Stimulated activated CD8-positive, alpha-beta memory T cell treated with anti-CD3 and anti-CD28 coated beads, Interleukin-15, amount 100 ng/mL, for 4 hours (primary cell): Measurements from ENCODE around the gene TNFRSF14.

Experiments
- DNase-seq, 2 donors: peaks; one replicate each; pipeline ENCODE4 v3.0.0-alpha.2; 2020; ENCODE audit warnings: low read depth in 2 of 2

The TNFRSF14 gene

DNA sequence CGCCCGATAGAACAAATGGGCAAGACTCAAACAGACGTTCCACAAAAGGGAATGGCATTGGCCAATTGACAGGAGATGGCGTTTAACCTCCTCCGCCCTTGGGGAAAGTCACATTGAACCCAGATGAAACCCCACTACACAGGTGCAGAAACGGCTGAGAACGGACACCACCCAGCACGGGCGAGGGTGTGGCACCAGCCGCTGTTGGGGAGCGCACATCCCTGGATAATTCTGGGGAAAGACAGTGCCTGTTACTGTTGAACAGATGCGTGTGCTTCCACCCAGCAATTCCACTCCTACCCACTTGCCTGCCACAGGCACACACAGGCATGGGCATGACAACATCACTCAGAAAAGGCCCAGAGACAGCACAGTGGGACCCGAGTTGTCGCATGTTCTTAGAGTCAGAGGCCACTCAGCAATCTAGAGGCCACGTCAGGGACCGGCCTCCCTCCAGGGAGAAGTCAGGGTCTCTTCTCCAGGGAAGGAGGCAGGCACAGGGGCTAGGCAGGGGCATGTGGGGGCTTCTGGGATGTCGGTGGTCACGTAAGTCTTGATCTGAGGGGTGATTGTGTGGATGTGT is 45.6 kb downstream of the TNFRSF14 start:
- DNase-seq: no peak

GRCh38 chr1:2602311-2602835 is 46.2 kb downstream of the TNFRSF14 start:
- no peak for DNase-seq

DNA sequence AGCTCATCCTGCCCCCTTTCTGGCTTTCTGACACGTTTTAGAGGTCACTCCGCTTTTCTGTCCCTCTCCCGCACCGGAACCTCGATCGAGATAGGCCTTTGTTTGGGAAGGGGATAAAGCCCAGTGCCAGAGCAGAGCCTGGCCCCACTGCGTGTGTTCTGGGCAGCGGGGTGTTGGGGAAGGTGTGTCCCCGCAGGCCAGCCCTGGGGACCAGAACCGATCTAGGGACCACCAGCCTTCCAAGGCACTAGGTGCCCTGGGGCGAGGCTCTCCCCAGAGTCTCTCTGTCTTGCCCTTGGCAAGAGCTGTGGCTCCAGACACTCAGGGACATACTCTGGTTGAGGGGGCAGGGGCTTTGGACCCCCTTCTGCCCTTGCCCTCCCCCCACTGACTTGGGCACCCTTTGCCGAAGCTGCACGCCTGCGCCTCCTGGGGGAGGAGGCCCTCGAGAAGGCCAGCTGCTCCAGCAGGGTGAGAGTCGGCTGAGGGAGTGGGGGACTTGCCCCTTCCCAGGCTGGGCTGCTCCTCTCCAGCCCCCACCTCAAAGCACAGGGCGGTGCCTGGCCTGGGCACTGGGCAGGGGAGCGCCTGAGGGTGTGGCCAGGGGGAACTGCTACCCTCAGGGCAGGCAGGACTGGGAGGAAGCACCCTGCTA is 46.8 kb downstream of the TNFRSF14 start:
- DNase-seq: no peak

DNA sequence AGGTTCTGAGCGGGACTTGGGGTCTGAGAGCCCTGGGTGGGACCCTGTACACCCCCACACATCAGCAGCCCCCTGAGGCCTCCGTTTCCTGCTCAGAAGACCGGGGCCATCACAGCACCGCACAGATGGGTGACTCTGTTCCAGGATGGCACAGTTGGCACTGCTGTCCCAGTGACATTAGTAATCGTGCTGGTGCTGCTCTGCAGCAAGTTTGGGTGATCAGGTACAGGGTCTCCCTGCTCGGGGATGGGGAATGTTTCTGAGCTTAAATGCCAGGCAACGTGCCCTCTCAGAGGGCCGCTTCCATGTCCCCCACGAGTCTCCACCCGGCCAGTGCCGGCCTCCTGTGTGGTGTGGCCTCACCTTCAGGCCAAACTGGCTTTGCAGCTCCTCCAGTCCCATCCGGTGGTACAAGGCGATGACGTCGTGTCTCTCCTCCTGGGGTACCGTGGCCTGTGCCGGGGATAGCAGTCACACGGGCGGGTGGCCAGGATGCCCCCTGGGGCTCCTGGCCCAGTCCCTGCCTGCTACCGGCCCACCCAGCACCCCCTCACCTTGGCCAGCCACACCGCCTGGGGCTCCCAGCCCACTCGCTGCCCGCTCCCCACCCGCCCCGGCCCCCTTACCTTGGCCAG is 47.5 kb downstream of the TNFRSF14 start:
- no peak for DNase-seq

GRCh38 chr1:2604156-2604843 is 48.1 kb downstream of the TNFRSF14 start:
- no peak for DNase-seq

- no peak for DNase-seq
Observed at GRCh38 chr1:2604844-2605508, 48.8 kb downstream of the TNFRSF14 start.

- no peak for DNase-seq
Observed at GRCh38 chr1:2605509-2606395, 49.6 kb downstream of the TNFRSF14 start.

GRCh38 chr1:2606396-2606880 is 50.3 kb downstream of the TNFRSF14 start:
- no peak for DNase-seq

DNA sequence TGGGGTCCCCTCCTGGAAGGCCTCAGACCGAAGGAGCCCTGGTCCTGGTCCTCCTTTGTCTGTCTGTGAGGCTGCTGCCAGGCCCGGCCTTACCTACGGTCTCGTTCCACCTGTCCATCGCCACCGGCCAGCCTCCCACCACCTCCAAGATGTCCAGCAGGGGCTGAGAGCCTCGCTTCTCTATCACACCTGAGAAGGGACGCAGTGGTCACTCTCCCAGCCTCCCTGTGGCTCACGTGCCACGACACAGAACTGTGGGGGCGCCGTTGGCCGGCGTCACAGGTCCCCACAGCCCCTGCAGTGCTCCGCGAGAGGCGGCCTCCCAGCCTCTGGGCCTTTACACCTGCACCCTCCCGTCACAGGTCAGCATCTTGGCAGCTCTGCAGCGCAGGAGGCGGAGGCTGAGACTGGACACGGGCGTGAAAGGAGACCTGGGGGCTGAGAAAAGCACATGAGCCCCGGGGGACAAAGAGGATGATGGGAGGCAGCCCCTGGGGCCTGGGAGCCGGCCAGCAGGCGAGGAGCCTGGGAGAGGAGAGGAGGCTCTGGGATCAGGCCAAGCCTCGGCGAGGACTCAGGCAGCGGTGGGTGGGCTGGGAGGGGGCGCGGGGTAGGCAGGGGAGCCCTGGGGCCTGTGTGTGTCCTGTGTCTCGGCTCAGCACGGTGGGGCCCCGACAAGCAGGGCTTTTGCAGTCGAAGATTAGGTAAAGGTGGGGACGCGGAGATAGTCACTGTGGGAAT is 50.9 kb downstream of the TNFRSF14 start:
- no peak for DNase-seq

GRCh38 chr1:2607641-2608091 is 51.5 kb downstream of the TNFRSF14 start:
- DNase-seq: no peak

DNA sequence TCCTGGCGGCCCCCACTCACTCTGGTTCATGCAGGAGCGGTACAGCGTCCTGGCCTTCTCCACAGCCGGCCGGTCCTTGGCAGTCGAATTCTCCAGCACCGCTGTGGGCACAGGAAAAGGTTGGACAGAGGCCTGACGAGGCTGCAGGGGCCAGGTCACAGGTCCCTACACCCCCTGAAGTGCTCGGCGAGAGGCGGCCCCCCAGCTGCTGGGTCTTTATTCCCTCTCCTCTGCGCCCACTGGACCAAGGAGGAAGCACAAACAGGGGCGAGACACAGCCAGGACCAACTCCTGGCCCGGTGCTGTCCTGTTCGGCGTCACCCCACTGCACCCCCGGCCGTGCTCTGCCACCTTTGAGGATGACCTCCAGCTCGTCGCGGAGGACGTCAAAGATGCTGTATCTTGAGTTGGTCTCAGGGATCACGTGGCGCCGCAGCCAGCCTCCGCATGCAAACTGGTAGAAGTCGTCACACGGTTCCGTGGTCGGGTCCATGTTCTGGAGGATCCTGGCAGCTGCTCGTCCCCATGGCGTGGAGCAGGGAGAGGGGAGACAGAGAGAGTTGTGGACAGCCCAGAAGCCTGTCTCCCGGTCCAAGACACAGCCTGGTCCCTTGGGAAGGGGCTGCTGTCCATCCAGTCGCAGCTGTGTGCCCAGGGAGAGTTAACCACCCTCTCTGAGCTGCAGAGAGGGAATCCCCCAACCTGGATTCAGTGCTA is 53.3 kb downstream of the TNFRSF14 start:
- DNase-seq: no peak

GRCh38 chr1:2610036-2610959 is 54.1 kb downstream of the TNFRSF14 start:
- DNase-seq: no peak

GRCh38 chr1:2611031-2611501 is 54.9 kb downstream of the TNFRSF14 start:
- no peak for DNase-seq

GRCh38 chr1:2611621-2612437 is 55.7 kb downstream of the TNFRSF14 start:
- no peak for DNase-seq

DNA sequence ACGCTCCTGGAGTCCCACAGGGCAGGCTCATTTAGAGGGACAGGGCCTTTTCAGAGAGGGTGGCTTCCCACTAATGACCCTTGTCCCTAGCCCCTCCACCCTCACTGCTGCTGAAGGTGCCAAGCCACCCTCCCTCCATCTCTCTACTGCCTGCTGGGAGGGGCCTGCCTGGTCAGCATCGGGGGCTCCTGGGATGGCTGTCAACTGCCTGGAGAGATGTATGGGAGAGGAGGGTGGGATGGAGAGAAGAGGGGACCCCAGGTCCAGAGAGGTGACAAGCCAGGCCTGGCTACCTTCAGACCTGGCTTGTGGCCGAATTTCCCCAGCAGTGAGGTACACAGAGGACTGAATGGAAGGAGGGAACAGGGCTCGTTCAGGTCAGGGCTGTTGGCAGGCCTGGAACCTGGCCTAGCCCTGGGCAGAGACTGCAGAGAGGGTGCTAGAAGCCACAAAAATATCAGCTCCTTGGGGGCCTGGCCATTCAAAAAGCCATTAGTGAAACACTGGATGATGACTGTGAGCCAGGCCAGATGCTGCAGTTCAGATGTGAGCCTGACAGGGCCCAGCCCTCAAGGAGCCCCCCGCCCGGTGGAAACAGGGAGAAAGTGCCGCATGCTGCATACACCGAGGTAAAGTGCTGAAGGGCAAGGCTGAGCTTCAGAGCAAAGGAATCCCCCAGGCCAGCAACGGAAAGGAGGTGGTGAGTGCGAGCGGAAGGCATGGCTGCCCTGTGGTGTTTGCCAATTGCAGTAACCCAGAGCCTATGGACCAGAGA is 56.6 kb downstream of the TNFRSF14 start:
- no peak for DNase-seq
